Spleen (tissue), 11 donors: Measurements from ENCODE around the gene MSI2. TPM values are rescaled to one million over a fixed set of nuclear protein-coding genes. Genes with fewer than 3 reads are reported as not detected.

ENCODE experiments used
- DNase-seq: peaks from one replicate; pipeline ENCODE4 v3.0.0-alpha.2; 2020
- H3K27ac ChIP-seq, 8 donors: fragments of 200-600 bp; sonication (generic) in 7 of 8; 1 replicate in 4 of 8; 2 replicates in 4 of 8; pipeline versions ENCODE4 v1.5.0 to v1.8.0; 2016 to 2021; ENCODE audit warnings: inconsistent platforms in 4 of 8, mild to moderate bottlenecking in 4 of 8, moderate library complexity in 1 of 8
- H3K27me3 ChIP-seq, 7 donors: fragments of 200-600 bp; sonication (generic) in 6 of 7; replicated peaks in 1 of 7; 1 replicate in 4 of 7; 2 replicates in 3 of 7; pipeline versions ENCODE4 v1.5.0 to v1.8.0; 2016 to 2021; ENCODE audit warnings: inconsistent platforms in 3 of 7, mild to moderate bottlenecking in 1 of 7
- H3K36me3 ChIP-seq, 6 donors: fragments of 200-600 bp; sonication (generic) in 5 of 6; 1 replicate in 4 of 6; 2 replicates in 2 of 6; pipeline versions ENCODE4 v1.5.0 to v1.8.0; 2016 to 2021; ENCODE audit warnings: inconsistent platforms in 2 of 6
- H3K4me1 ChIP-seq, 6 donors: fragments of 200-600 bp; sonication (generic) in 5 of 6; 1 replicate in 3 of 6; 2 replicates in 3 of 6; pipeline versions ENCODE4 v1.5.0 to v1.8.0; 2016 to 2021; ENCODE audit warnings: inconsistent platforms in 3 of 6
- H3K4me3 ChIP-seq, 8 donors: fragments of 200-600 bp; sonication (generic) in 7 of 8; 1 replicate in 4 of 8; 2 replicates in 4 of 8; pipeline versions ENCODE4 v1.5.0 to v1.8.0; 2016 to 2021; ENCODE audit warnings: inconsistent platforms in 4 of 8, mild to moderate bottlenecking in 4 of 8, moderate library complexity in 2 of 8
- H3K9me3 ChIP-seq, 8 donors: fragments of 200-600 bp; sonication (generic) in 7 of 8; 1 replicate in 4 of 8; 2 replicates in 4 of 8; pipeline versions ENCODE4 v1.5.0 to v1.8.0; 2016 to 2021; ENCODE audit warnings: inconsistent platforms in 4 of 8
- POLR2A ChIP-seq, 3 donors: fragments of 450-650 bp; IDR thresholded peaks; one replicate each; pipeline ENCODE4 v1.5.1; 2017; ENCODE audit warnings: antibody characterized with exemption in 3 of 3, mild to moderate bottlenecking in 1 of 3
- POLR2AphosphoS5 ChIP-seq, 3 donors: sonication (generic); formaldehyde crosslinking; IDR thresholded peaks; one replicate each; pipeline ENCODE4 v1.5.1; 2017; ENCODE audit warnings: antibody characterized with exemption in 3 of 3
- WGBS, 5 donors: extraction: QIAGEN DNeasy Blood & Tissue Kit in 3 of 5; methylation state at CpG; one replicate each; pipeline versions ENCODE4 v1.1.5 to v1.1.7; 2013 to 2018; 5-methylcytosine and 5-hydroxymethylcytosine counted together
- intact Hi-C: fragments of 100-400 bp; cut with DNase I; formaldehyde crosslinking; loops from one replicate; pipeline ENCODE4 v1.15.0; 2023; ENCODE audit warnings: low total_unique reads
- polyA plus RNA-seq, 3 donors: library from polyadenylated mRNA; stranded (reverse); fragments of 200-250 nt; gene quantifications; one replicate each; pipeline ENCODE4 v1.2.1, GENCODE V29; 2013
- total RNA-seq, 7 donors: library from RNA; depleted of rRNA in 3 of 7; stranded (reverse); fragments of >200 nt in 3 of 7; fragmentation: NEBNext Ultra II Directional in 4 of 7; extraction: Animal tissue kit (Norgen Biotek cat#: 25700) in 4 of 7; gene quantifications; one replicate each; pipeline versions ENCODE4 v1.1.0 to v1.2.1, GENCODE V29; 2016 to 2021
- TF ChIP-seq, protein P1 (sequence below), 11 experiments: fragments of 200-600 bp in 7 of 11; fragments of 450-650 bp in 4 of 11; sonication (generic) in 4 of 11; IDR thresholded peaks in 8 of 11; conservative IDR thresholded peaks in 3 of 11; 1 replicate in 7 of 11; 2 replicates in 4 of 11; pipeline versions ENCODE4 v1.4.0 to v1.8.0; 2016 to 2021; ENCODE audit warnings: antibody characterized with exemption in 11 of 11, inconsistent platforms in 4 of 11, mild to moderate bottlenecking in 1 of 11
- donor health status: healthy with polysubstance abuse.
- donor health status: DM: no; HTN: no; CAD: no; lungs with moderate emphysema.
- donor health status: DM: no; HTN: no; CAD: no.
- donor health status: Bipolar disorder and iron deficiency.
- donor health status: healthy.
- donor health status: DM: no; HTN: no; CAD: no.
- donor health status: DM: yes; HTN: yes; CAD: no.

MSI2 gene
- total and polyA plus RNA-seq, 10 donors, result 9.8 to 131 (median 64.7) TPM

- TF ChIP-seq, protein P1, sequence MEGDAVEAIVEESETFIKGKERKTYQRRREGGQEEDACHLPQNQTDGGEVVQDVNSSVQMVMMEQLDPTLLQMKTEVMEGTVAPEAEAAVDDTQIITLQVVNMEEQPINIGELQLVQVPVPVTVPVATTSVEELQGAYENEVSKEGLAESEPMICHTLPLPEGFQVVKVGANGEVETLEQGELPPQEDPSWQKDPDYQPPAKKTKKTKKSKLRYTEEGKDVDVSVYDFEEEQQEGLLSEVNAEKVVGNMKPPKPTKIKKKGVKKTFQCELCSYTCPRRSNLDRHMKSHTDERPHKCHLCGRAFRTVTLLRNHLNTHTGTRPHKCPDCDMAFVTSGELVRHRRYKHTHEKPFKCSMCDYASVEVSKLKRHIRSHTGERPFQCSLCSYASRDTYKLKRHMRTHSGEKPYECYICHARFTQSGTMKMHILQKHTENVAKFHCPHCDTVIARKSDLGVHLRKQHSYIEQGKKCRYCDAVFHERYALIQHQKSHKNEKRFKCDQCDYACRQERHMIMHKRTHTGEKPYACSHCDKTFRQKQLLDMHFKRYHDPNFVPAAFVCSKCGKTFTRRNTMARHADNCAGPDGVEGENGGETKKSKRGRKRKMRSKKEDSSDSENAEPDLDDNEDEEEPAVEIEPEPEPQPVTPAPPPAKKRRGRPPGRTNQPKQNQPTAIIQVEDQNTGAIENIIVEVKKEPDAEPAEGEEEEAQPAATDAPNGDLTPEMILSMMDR (IDR thresholded peaks at IDR 0.05 in 8 of 11, conservative IDR thresholded peaks at IDR 0.05 in 3 of 11), result no peak
- TF ChIP-seq POLR2A (IDR thresholded peaks at IDR 0.05), result no peak
- TF ChIP-seq POLR2AphosphoS5 (IDR thresholded peaks at IDR 0.05), result no peak
- WGBS, 5 donors, result 93 to 97% (median 94%) methylated on average over 8 of the region's 8 CpGs
- H3K27me3 ChIP-seq, result no peaks in the 10 kb centered on the region
- peaks cover 0 to 8% (median 0%) of the 10 kb centered on the region in 6 donors for H3K4me1 ChIP-seq
- peak overlapping the region in 2 of 8 donors; percentile 32 to 65 for H3K27ac ChIP-seq
- intact Hi-C loops, result no loop called here
- H3K4me3 ChIP-seq, result no peak overlapping the region
- H3K36me3 ChIP-seq, result peaks cover 0 to 35% (median 7%) of the 10 kb centered on the region in 6 donors
- H3K9me3 ChIP-seq, result peaks cover 0 to 7% (median 0%) of the 10 kb centered on the region in 8 donors
- DNase-seq, result peak; percentile 52
These were observed 382.0 kb downstream of the MSI2 start for GRCh38 chr17:57638284-57638683.

GRCh38 chr17:57639381-57639780, 383.1 kb downstream of the MSI2 start:
- Histone ChIP-seq H3K4me3 (no peak overlapping the region), H3K27me3 (no peaks in the 10 kb centered on the region), H3K27ac (no peak overlapping the region), H3K36me3 (peaks cover 0 to 33% (median 5%) of the 10 kb centered on the region in 6 donors), H3K4me1 (peaks cover 0 to 8% (median 0%) of the 10 kb centered on the region in 6 donors), H3K9me3 (peaks cover 0 to 4% (median 0%) of the 10 kb centered on the region in 8 donors)
- TF ChIP-seq POLR2A (IDR thresholded peaks at IDR 0.05) (no peak), POLR2AphosphoS5 (IDR thresholded peaks at IDR 0.05) (no peak)
- DNase-seq, result peak; percentile 66
- intact Hi-C loops, result no loop called here
- 85 to 96% (median 94%) methylated on average over 4 to 5 of the region's 5 CpGs for WGBS, 5 donors

- TF ChIP-seq, protein P1 (IDR thresholded peaks at IDR 0.05 in 8 of 11, conservative IDR thresholded peaks at IDR 0.05 in 3 of 11), result no peak
- TF ChIP-seq POLR2AphosphoS5 (IDR thresholded peaks at IDR 0.05), result no peak
- no peak for DNase-seq
- Histone ChIP-seq H3K9me3 (no peaks in the 10 kb centered on the region), H3K4me3 (no peak overlapping the region), H3K36me3 (peaks cover 0 to 34% (median 5%) of the 10 kb centered on the region in 6 donors), H3K27ac (no peak overlapping the region), H3K4me1 (peaks cover 0 to 8% (median 0%) of the 10 kb centered on the region in 6 donors), H3K27me3 (no peaks in the 10 kb centered on the region)
- WGBS, 5 donors, result 91 to 100% (median 92%) methylated on average over 6 to 7 of the region's 7 CpGs
- intact Hi-C loops, result no loop called here
These were observed 383.8 kb downstream of the MSI2 start for GRCh38 chr17:57640079-57640478.

DNA sequence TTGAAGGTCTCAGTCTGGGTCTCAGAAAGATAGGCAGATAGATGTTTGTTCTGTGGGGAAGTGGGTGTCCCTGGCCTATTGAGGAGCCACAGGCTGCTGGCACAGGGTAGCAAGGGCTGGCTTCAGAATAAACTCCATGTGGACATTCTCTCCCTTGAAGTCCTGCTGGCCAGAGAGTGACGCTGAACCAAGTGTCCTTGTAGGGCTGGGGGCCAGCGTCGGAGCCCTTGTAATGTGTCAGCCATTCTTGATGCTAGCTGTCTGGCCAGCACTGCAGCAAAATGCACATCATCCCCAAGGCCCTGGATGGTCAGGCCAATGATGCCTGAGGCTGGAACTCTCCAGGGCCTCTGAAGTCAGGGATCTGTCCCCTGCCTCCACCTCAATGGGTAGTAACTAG, 385.4 kb downstream of the MSI2 start:
- Histone ChIP-seq H3K27me3 (no peaks in the 10 kb centered on the region), H3K4me1 (no peaks in the 10 kb centered on the region), H3K27ac (no peak overlapping the region), H3K9me3 (no peaks in the 10 kb centered on the region), H3K4me3 (no peak overlapping the region), H3K36me3 (peaks cover 0 to 25% (median 2%) of the 10 kb centered on the region in 6 donors)
- DNase-seq, result no peak
- 88 to 100% (median 96%) methylated on average over 2 to 3 of the region's 3 CpGs for WGBS, 5 donors
- intact Hi-C loops, result no loop called here
- TF ChIP-seq POLR2AphosphoS5 (IDR thresholded peaks at IDR 0.05), result no peak
- TF ChIP-seq, protein P1 (IDR thresholded peaks at IDR 0.05 in 8 of 11, conservative IDR thresholded peaks at IDR 0.05 in 3 of 11), result no peak
- TF ChIP-seq POLR2A (IDR thresholded peaks at IDR 0.05), result no peak
